Inferior parietal cortex (tissue), 1 donor: ENCODE results near the gene FBXL17.

Experiments
- DNase-seq: peaks from one replicate; pipeline ENCODE4 v3.0.0-alpha.2; 2016; ENCODE audit errors: extremely low spot score

The FBXL17 gene

GRCh38 chr5:107864793-107865192 is 517.1 kb downstream of the FBXL17 start:
- DNase-seq, result no peak

- DNase-seq, result no peak
Observed at GRCh38 chr5:107863125-107863524, 518.8 kb downstream of the FBXL17 start.

GRCh38 chr5:107861565-107861964 is 520.3 kb downstream of the FBXL17 start:
- no peak for DNase-seq

- no peak for DNase-seq
Observed at GRCh38 chr5:107860044-107860443, 521.9 kb downstream of the FBXL17 start.

GRCh38 chr5:107858788-107859187 is 523.1 kb downstream of the FBXL17 start:
- no peak for DNase-seq

- DNase-seq, result no peak
Observed at GRCh38 chr5:107858324-107858723, 523.6 kb downstream of the FBXL17 start.

- DNase-seq, result no peak
Observed at GRCh38 chr5:107857785-107858184, 524.1 kb downstream of the FBXL17 start.

GRCh38 chr5:107855171-107855570 is 526.7 kb downstream of the FBXL17 start:
- DNase-seq, result no peak

- no peak for DNase-seq
Observed at GRCh38 chr5:107853696-107854095, 528.2 kb downstream of the FBXL17 start.

- DNase-seq, result no peak
Observed at GRCh38 chr5:107853031-107853430, 528.9 kb downstream of the FBXL17 start.

- DNase-seq, result no peak
Observed at GRCh38 chr5:107849118-107849517, 532.8 kb downstream of the FBXL17 start.

GRCh38 chr5:107840592-107840991 is 541.3 kb downstream of the FBXL17 start:
- DNase-seq, result no peak

GRCh38 chr5:107840161-107840560 is 541.7 kb downstream of the FBXL17 start:
- no peak for DNase-seq

- no peak for DNase-seq
Observed at GRCh38 chr5:107835096-107835495, 546.8 kb downstream of the FBXL17 start.

- DNase-seq, result no peak
Observed at GRCh38 chr5:107832746-107833145, 549.2 kb downstream of the FBXL17 start.

- no peak for DNase-seq
Observed at GRCh38 chr5:107831612-107832395, 550.1 kb downstream of the FBXL17 start.

- no peak for DNase-seq
Observed at GRCh38 chr5:107830750-107831149, 551.1 kb downstream of the FBXL17 start.

- DNase-seq, result no peak
Observed at GRCh38 chr5:107826311-107827000, 555.4 kb downstream of the FBXL17 start.

GRCh38 chr5:107824821-107825220 is 557.1 kb downstream of the FBXL17 start:
- DNase-seq, result no peak

GRCh38 chr5:107821288-107821687 is 560.6 kb downstream of the FBXL17 start:
- no peak for DNase-seq

GRCh38 chr5:107820429-107820828 is 561.5 kb downstream of the FBXL17 start:
- no peak for DNase-seq

GRCh38 chr5:107817951-107818350 is 563.9 kb downstream of the FBXL17 start:
- no peak for DNase-seq

- no peak for DNase-seq
Observed at GRCh38 chr5:107817436-107817835, 564.5 kb downstream of the FBXL17 start.
